Lung microvascular endothelial cell (primary cell): ENCODE results near the gene IFNK. TPM values are rescaled to one million over a fixed set of nuclear protein-coding genes. Genes with fewer than 3 reads are reported as not detected.
"Not testable (repeated sequence)": the region's sequence is repeated elsewhere in the genome, so short reads cannot be mapped to it uniquely, and the experiment has no call there.

Experiments used
- DNase-seq, 2 donors: peaks; one replicate each; pipeline versions ENCODE4 v3.0.0 to v3.0.0-alpha.2; 2010; ENCODE audit warnings: low read depth in 2 of 2
- total RNA-seq: library from RNA; depleted of rRNA; stranded (reverse); fragments of >200 nt; gene quantifications from 2 replicates; pipeline ENCODE4 v1.2.1, GENCODE V29; 2014

The IFNK gene, protein sequence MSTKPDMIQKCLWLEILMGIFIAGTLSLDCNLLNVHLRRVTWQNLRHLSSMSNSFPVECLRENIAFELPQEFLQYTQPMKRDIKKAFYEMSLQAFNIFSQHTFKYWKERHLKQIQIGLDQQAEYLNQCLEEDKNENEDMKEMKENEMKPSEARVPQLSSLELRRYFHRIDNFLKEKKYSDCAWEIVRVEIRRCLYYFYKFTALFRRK
- not detected in 2 replicates for total RNA-seq

DNA sequence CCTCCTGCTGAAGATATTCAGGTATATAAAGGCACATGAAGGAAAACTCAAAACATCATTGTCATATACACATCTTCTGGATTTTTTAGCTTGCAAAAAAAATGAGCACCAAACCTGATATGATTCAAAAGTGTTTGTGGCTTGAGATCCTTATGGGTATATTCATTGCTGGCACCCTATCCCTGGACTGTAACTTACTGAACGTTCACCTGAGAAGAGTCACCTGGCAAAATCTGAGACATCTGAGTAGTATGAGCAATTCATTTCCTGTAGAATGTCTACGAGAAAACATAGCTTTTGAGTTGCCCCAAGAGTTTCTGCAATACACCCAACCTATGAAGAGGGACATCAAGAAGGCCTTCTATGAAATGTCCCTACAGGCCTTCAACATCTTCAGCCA is at the start of gene IFNK:
TSS of gene IFNK (plus strand) at position 55 of the 400 bp plus-strand sequence. CDS start at position 102, 47 bp downstream.
- DNase-seq, result no peak

DNA sequence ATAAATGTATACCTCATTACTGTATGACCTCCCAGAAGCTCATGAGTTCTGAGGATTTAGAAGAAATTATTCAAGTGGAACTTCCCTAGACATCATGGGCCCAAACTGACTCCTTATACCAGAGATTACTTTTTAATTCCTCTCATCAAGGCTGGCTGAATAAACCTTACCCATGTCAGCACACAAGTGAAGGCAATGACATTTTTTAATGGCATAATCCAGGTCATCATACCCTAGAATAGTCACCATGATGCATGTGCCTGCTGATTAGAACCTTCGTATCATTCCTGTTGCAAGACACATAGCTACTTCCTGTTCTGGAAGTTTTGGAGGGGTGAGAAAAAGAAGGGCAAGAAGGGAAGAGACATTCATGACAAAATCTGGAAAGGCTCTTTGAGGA is 49.8 kb upstream of the IFNK start:
- no peak for DNase-seq

DNA sequence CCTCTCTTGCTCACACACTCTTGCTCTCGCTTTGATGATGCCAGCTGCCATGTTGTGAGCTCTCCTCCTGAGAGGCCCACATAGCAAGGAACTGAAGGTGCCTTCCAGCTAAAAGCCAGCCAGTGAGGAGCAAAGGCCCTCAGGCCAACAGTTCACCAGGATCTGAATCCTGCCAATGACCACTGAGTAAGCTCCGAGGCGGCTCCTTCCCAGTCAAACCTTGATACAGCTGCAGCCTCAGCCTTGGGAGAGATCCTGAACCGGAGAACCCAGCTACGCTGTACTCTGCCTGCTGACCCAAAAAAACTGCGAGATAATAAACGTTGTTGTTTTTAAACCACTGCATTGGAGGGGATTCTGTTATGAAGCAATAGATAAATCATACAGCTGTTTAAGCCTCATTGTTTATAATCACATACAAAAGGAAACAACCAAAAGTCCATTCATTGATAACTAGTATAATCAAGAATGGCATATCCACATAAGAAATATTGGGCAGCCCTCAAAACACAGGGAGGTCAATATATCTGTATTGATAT is 49.0 kb upstream of the IFNK start:
- no peak for DNase-seq

DNA sequence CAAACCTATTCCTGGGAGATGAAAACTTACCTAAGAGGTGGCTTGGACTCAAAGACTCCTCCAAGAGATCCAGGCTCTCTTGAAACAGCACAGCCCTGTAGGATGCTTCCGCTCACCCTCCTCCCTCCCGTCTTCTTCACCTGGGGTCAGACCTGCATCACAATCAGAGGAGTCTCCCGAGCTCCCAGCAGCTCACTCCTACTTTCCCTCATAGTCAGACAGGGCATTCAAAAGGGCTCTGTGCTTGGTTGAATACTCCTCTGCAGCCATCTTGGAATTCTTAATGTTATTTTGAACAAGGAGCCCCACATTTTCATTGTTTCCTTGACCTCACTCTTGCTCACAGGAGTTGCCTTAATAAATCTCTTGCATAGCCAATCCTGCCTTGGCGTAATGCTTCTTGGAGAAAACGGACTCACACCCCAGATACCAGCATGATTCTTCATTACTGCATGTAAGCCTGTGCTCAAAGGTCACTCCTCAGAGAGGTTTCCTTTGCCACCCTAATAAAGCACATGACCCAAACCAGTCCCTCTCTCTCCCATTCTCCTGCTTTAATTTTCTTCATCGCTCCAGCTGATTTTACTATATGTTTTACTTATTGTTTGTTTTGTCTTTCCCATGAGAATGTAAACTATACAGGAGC is 47.1 kb upstream of the IFNK start:
- DNase-seq, result no peak

DNA sequence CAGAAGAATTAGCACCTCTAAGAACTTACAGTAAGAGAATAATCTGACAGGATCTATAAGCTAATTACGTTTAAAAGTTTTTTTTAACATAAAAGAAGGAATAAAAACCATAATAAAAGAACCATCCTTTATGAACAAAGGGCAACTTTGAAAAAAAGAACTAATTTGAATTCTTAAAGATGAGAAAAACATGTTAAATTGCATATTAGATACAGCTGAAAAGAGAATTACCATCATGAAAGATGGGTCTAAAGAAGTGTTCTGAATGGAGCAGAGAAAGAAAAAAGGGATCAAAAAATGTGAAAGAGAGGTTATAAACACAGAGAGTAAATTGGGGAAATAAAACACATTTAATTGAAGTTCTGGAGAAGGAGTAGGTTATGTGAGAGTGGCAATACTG is 45.8 kb upstream of the IFNK start:
- DNase-seq, result no peak

DNA sequence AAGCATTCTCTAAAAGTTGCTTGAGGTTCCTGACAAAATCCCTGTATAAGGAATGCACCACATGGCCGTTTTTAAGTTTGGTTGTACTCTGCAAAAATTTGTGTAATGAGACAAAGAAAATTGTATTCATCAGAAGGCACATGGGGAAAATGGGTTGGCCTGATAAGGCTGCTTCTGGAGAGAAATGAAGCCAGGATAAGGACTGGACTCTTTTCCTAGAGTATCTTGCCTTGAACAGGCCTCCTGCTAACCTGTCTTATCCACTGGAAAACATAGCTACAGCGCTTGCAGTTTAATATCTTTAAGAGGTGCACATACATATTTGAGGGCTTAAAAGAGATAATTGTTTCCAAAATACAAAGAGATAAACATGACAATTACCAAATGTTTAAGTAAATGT is 41.4 kb upstream of the IFNK start:
- DNase-seq, result no peak

DNA sequence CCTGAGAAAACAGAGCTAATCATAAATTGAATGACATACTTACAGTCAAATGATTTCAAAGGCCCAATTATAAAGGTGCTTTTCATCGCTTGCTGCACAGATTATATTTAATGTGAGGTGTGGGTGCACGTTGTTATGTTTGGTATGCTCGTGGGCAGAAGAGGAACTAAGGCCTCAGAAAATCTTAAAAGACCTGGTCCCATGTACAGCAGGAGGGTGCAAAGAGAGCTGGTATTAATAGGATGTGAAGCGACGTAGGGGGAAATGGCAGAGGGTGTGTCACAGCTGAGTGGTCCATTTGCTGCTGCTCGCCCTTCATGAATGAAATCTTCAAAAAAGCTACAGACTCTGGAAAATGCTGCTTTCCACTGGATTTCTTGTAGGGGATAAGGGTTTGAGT is 40.5 kb upstream of the IFNK start:
- no peak for DNase-seq

DNA sequence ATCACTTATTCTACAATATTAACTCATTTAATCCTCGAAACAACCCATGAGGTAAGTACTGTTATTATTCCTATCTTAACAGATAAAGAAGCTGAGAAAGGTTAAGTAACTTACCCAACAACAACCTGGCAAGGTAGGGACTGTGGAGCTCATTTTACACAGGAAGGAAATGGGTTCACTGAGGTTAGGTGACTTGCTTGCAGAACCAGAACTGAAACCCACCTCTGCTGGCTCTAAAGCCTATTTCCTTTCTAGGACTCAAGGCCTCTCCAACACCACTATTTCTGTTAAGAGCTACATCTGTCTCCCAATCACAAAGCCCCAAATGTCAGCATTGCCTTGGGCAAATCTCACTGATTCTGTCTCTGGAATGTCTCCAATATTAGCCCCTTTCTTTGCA is 38.9 kb upstream of the IFNK start:
- no peak for DNase-seq

DNA sequence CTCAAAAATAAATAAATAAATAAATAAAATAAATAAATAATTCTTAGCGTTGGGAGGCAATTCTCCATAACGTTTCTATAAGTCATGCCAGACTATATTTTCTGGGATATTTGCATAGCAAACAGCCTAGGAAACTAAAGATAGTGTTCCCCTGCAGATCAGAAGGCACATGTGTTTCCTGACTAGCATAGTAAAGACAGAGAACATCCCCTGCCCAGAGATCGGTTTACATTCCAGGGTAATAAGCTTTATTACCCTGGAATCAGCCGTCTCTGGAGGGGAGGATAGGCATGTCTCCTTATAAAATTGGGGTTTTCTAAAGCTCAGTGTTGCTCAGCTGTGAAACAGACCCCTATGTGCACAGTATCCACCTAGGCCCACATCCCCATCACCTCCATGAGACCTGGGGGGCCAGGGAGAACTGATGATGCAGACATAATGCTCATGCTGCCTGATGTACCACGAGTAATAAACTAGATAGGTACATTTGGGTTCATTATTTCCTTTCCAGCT is 36.9 kb upstream of the IFNK start:
- no peak for DNase-seq

DNA sequence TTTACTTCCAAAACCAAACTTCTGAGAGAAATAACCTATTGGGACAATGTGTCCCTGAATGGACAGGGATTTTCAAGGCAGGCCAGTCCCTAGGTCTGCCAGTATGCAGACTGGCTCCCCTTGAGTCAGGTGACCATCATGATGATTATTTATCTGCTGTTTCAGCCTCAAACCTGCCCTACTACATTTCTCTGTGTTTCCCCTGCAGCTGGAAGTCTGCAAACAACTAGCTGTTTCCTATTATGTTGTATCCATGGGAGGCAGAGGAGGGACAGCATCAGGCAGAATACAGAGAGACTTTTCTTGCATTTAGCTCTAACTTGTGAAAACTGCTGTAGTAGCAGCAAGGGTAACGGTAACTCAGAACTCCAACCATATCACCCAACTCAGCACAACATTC is 36.2 kb upstream of the IFNK start:
- DNase-seq, result no peak

DNA sequence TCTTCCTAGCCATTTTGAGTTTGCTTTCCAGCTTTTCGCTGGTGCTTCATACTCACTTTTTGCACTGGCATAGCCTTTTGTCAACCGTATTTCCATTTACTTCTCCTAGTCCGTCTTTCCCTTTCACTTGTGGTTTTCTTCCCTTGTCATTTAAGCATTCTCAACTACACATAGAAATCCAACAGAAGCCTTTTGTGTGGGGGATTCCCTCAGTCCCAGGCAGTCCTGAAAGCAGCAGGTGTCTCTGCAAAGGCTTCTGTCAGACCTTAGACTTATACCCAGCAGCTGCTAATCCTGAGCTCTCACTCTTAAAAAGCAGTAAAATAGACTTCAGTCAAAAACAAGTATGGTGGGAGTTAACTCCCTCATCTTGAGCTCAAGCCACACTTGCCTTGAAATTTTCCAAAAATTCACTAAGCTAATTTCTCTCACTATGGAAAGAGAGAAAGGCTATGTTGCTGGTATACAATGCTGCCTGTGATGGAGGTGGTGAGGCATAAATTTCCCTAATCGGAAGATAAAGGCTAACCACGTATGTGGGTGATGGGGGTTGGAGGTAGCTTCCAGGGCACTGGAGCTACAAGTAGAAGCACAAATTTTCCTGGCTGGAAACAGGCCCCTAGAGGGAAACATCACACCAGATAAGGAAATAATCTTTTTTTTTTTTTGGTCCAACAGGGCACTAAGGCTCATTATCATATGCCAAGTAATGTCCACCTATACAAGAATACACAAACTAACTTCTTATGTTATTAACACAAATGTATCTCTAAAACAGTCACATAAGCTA is 34.8 kb upstream of the IFNK start:
- DNase-seq, result no peak

DNA sequence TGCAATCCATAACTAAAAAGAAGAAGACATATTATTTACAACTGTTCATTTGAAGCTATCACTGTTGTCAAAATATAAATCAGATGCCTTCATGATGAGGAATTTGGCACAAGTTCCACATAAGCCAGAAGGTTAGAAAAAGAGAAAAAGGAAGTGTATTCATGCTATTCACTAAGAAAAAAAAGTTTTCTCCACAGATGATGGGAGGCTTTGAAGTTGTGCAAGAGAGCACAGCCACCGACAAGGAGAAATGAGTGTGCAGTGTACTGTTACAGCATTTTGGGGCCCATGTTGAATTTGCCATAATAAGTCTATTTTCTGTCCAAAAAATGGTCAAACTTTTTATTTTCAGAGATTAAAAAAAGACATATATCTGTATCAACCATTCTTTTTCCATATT is 32.9 kb upstream of the IFNK start:
- peak in 1 of 2 donors; percentile 29 for DNase-seq

DNA sequence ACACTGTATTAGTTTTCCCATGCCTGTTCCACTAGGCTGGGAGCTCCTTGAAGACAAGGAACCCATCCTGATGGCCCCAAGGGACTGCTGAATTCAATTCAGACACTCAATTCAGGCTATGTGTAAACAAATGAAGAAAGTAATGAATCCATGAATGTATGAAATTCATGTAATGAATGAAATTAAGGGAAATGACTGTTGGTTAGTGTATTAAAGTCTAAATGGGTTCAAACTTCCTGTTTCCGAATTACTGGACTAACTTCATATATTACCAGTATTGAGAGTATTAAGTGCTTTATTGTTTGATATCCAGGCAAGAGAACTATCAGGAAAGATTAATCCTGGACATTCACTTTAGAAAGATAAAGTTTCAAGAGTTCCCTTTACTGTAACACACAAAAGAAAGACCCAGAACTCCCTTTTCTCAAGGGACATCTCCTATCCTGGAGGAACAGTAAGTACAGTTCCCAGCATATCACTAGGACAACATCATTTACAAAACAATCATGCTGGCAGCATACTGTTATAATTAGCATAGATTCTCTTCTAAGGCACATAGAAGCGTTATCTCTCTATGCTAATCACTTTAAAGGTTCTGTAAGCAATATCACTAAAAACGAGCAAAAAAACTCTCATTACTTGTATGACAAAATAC is 28.5 kb upstream of the IFNK start:
- no peak for DNase-seq

DNA sequence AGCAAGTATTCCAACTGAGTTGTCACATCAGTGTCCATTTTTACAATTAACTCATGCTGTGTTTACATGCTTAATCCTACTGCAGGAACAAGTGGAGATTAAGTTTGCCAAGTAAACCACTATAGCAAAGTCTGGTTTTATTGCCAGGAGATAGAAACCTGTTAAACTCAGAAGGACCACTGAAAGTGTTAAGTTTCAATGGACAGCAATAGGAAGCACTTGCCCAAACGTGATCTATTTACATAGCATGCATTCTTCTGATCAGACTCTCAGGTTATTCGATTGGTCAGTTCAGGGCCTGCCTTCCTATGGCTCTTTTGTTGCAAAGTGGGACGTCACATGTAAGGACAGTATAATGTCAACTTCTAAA is 28.0 kb upstream of the IFNK start:
- DNase-seq, result no peak

DNA sequence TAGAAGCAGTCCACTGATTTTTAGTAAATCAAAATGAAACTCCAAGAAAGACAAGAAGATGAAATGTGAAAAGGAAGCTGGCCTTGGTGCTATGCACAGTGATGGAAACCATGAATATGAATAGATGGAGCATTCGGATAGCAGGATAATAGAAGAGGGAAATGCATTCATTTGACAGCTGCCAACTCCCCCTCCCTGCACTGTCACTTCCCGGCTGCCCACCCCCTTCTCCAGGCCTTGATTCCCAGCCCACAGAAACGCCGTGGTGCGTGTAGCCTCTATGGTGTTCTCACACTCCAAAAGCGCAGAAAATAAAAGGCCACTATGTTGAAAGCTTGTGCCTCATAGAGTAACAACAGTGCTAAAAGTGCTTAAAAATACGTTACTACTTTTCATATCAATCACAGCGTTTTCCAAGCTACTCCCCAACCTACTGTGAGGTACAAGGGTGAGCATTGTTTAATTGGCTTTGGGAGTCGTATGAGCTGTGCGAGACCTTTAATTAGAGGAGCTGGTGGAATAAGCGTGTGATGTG is 26.1 kb upstream of the IFNK start:
- peak in 1 of 2 donors; percentile 71 for DNase-seq

DNA sequence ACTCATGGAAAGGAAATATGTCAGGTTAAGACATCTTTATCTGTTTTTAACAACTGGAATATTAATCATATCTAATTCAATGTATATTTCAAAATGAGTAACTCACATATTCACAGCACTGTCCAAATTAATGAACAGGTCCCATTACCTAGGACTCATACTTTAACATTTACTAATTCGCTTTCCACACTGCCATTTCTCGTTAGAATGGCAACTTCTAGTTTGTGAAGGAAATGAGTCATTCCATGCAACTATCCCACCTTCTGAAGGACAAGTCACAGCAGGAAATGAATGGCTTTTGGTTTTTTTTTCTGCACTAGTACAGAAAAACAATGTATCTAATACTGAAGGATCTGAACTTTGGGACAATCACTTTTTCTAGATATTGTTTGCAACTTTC is 24.6 kb upstream of the IFNK start:
- peak; percentile 74 to 75 for DNase-seq

DNA sequence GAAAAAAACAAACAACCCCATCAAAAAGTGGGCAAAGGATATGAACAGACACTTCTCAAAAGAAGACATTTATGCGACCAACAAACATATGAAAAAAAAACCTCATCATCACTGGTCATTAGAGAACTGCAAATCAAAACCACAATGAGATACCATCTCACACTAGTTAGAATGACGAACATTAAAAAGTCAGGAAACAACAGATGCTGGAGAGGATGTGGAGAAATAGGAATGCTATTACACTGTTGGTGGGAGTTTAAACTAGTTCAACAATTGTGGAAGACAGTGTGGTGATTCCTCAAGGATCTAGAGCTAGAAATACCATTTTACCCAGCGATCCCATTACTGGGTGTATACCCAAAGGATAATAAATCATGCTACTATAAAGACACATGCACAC is 23.2 kb upstream of the IFNK start:
- DNase-seq, result not testable (repeated sequence)

DNA sequence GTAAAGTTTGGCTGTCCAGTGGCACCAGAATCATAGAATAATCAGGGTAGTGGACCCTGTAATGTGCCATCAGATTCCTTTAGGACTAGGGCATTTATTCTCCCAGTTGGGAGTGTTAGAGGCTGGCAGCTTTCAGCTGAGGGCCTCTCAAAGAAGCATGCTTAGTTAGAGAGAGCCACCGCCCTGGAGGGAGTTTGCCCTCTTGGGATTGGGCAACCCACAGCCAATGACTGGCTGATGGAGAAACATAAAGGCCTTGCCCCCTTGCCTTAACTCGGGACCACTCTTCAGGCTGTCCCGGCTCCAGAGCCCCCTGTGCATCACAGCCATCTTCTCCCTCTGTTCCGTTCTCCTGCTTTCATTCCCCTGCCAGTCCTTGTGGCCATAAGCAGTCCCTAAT is 20.5 kb upstream of the IFNK start:
- no peak for DNase-seq

DNA sequence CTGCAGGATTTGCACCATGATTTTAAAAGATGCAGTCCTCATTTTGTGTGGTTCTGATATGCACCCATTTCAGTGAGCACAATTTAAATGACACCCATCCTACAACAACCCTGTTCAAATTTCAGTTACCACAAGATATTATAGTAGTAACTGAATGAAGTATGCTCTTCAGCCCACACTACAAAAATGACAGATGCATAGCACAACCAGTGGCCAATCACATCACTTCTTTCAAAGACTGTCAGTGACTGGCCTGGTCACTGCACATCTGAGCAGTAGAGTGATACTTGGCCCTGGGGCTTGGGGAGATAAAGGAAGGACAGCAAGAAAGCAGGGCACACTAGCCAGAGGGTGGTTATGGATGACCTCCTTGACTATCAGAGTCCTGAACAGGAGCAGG is 19.8 kb upstream of the IFNK start:
- no peak for DNase-seq

DNA sequence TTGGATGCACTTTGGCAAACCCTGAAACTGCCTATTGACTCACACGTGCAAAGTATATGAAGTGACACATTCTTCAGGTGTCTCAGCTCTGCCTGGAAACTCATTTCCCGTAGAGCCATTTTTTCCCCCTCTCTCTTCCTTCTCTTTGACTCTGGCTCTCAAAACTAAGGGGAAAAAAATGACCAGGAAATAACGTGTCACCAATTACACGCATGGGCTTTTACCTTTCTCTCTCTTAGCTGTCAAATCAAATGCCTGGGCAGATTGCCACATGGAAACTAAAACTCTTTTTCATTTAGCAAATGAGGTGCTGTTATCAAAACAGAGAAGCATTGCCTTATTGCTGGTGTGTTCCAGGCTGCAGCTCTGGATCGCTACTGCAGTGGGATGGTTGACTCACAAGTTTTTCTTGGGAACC is 18.3 kb upstream of the IFNK start:
- DNase-seq, result peak; percentile 4 to 82

DNA sequence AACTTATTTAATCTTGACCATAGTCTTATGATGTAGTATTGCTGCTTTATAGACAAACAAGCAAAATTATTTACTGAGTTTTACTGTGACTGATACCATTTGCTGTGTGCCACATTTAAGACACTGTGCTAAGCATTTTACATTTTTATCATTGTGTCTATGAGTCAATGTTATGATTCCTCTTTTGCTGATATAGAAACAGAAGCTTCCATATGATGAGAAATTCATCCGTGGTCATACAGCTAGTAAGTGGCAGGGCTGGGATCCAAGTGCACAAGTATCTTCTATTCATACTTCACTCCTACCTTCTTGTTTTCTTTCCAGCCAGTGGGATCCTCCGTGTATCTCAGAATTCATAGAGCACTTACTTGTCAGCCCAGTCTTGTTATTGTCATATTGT is 17.1 kb upstream of the IFNK start:
- DNase-seq, result no peak

DNA sequence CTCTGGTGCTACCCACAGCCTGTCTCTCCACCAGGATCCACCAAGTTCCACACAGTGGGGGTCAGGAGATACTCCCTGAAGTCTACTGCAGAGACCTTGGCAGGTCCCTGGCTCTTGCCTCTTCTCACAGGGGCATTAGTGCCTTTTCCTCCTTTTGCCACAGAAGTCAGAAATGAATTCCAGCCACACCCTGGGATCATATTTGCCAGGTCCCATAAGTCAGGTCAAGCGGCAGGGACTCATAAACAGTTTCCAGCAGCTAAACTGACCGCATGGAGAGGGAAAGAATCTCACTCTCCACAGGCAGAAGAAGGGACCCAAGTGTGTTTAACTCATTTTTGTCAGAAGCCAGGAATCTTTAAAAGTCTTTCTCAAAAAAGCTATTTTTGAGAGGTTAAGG is 13.3 kb upstream of the IFNK start:
- DNase-seq, result no peak
